Epidermal melanocyte (primary cell): ENCODE results near the gene APRT.
"Not testable (repeated sequence)": the region's sequence is repeated elsewhere in the genome, so short reads cannot be mapped to it uniquely, and the experiment has no call there.

Source experiments
- DNase-seq: peaks from one replicate; pipeline ENCODE4 v3.0.0; 2011; ENCODE audit warnings: low spot score; ENCODE audit not compliant: insufficient read length

APRT gene

DNA sequence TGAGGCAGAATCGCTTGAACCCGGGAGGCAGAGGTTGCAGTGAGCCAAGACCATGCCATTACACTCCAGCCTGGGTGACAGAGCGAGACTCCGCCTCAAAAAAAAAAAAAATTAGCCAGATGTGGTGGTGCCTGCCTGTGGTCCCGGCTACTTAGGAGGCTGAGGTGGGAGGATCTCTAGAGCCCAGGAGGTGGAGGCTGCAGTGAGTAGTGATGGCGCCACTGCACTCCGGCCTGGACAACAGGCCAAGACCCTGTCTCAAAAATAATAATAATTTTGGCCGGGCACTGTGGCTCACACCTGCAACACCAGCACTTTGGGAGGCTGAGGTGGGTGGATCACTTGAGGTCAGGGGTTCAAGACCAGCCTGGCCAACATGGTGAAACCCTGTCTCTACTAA lies 23.0 kb downstream of the APRT start:
- not testable (repeated sequence) for DNase-seq

DNA sequence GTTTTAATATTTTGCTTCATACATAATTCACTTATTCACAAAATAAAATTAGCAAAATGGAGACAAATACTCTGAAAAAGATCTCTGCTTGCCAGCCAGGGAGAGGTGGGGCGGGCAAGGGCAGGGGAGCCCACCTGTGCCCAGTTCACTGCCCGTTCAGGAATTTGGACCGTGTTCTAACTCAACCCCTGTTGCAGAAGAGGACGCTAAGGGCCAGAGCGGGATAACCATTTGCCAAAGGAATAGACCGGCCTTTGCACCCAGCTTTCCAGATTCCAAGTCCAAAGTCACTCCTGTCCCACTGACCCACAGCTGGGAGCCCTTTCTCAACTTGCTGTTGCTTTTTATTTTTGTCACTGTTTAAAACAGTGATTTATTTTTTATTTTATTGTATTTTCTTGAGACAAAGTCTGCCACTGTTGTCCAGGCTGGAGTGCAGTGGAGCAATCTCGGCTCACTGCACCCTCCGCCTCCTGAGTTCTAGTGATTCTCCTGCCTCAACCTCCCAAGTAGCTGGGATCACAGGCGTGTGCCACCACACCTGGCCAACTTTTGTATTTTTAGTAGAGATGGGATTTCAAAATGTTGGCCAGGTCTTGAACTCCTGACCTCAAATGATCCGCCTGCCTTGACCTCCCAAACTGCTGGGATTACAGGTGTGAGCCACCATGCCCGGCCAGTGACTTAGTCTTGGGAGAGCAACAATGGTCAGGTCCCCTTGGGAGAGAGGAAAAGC lies 24.0 kb downstream of the APRT start:
- no peak for DNase-seq

GRCh38 chr16:88785106-88785924 lies 26.4 kb downstream of the APRT start, which contains the start of gene PIEZO1:
PIEZO1 (minus strand) TSS chr16:88785220; CDS start chr16:88784964, 256 bp downstream.
- no peak for DNase-seq

- DNase-seq: no peak
These were observed 26.9 kb downstream of the APRT start for GRCh38 chr16:88784856-88785105.

DNA sequence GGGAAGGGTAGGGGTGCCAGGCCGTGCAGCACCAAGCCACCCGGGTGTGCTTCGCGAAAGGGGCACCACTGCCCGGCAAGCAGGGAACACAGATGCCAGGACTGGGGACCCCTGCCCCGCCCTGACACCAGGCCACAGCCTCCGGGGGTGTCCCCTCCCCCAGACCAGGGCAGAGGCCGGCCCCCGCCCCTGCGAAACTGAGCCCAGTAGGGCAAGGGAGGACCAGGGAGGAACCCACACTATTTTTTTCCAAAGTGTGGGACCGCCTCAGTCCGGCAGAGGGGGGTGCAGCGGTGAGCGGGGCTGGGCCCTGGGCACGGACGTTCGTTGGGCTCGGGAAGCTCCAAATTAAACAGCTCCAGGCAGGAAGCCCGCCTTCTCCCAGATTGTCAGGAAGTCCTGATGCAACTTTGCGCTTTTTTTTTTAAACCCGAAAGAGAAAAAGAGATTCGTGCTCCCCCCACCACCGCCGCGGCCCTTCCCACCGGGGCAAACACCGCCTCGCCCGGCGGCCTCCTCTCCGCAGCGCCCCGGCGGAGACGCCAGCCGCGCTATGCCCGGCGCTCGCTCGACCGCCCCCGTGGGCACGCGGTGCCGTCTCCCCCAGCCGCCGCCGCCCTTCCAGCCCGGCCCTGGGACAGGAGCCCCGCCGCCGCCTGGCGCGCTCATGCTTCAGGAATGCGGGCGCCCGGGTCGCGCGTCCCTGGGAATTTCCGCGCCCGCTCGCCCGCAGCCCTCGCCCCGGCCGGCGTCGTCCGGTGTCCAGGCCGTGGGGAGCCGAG lies 27.5 kb downstream of the APRT start:
- peak; percentile 74 for DNase-seq

- no peak for DNase-seq
These were observed 28.2 kb downstream of the APRT start for GRCh38 chr16:88783391-88784073.

DNA sequence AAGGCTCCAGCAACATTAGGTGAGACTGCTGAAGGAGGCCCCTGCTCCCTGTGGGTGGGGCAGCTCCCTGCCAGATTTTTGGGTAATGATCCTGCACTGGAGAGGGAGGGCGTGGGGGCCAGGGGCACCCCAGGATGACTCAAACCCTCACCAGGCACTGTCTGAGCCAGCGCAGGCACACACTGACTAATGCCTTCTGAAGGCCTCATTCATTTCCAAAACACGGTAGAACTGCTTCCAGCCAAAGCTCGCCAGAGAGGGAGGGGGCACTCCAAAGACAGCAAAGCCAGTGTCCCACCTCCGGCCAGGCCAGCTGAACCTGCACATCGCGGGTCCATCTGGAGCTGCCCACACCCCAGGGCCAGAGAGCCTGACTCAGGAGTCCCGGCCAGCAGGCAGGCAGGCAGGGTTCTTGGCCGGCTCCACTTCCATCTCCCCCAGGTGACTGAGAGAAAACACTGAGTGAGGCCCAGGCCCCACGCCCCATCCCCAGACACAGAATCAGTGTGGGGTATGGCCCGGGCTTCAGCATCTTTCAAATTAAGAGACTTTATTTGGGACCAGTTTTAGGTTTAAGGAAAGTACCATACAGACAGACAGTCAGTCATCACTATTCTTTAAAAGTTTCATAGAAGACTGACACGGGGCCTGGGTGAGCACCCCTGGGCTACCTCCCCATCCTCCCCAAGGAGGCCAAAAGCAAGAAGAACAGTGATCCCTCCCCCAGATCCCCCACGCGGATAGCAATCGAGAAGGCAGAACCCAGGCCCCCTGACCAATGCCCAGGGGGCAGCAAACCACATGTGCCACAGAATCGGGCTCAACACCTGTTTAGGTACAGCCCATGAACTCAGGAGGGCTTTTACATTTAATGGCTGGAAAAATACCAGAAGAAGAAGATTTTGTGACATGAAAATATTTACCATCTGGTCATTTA lies 29.0 kb downstream of the APRT start:
- no peak for DNase-seq

DNA sequence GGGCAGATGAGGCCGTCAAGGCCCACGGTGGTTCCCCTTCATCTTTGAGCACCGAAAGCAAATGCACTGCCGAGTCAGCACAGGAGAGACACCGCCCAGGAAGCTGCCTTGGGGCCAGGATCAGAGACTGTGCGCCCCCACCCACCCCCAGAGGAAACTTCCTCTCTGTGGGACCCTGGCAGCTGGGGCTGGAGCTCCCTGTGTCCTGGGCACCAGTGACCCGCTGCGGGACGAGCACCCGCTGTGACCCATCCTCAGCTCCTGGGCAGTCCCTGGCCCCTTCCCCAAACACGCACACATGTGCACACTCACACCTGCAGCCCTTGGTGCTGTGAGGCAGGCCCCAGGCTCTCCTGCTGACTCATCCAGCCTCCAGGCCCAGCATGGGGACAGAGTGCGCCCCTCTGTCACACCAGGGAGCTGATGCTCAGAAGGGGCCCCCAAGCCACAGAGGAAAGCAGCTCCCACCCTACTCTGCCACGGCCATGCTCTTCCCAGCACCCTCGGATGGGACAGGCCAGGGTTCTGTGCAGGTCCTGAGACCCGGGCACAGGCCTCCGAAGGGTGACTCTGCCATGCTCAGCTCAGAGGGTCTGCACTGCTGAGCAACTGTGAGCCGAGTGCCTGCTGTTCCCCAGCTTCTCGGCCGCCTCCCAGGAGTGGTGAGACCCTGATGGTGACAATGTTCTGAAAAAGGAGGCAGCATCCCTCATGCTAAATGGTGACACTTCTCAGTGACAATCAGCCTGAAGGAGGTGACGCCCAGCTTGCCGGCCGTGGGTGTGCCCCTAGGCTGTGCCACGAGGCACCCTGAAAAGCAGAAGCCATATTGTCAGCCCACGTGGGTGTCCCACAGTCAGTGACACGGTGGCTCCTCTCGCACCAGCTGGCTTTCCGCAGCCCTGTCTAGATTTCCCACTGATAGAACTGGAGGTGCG lies 30.3 kb downstream of the APRT start:
- DNase-seq: no peak

DNA sequence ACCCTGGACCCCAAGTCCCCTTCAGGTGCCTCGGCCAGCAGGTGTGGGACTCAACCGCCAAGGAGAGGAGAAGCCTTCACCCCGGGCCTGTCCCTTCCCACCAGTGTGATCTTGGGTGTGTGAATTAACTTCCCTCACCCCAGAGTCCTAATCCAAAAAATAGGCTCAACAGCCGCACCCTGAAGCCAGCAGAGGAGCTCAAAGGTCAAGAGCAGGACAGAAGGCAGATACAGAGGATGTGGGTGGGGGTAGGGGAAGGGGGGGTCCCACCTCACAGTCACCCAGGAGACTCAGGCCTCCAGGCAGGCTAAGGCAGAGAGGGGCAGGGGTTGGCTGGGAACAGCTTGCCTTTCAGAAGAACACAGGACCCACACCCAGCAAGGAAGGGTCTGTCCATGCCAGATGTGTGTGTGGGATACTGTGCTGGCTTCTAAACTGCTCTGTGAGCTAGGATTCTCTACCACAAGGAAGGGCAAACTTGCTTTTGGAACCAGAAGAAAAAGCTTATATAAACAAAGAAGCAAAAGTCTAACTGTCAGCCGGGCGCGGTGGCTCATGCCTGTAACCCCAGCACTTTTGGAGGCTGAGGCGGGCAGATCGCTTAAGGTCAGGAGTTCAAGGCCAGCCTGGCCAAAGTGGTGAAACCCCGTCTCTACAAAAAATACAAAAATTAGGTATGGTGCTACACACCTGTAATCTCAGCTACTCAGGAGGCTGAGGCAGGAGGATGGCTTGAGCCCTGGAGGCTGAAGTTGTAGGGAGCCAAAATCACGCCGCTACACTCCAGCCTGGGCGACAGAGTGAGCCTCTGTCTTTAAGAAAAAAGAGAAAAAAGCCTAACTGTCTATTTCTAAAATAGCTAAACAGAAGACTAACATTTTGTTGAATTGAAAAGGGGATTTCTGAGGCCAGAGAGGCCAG lies 31.3 kb downstream of the APRT start:
- no peak for DNase-seq

DNA sequence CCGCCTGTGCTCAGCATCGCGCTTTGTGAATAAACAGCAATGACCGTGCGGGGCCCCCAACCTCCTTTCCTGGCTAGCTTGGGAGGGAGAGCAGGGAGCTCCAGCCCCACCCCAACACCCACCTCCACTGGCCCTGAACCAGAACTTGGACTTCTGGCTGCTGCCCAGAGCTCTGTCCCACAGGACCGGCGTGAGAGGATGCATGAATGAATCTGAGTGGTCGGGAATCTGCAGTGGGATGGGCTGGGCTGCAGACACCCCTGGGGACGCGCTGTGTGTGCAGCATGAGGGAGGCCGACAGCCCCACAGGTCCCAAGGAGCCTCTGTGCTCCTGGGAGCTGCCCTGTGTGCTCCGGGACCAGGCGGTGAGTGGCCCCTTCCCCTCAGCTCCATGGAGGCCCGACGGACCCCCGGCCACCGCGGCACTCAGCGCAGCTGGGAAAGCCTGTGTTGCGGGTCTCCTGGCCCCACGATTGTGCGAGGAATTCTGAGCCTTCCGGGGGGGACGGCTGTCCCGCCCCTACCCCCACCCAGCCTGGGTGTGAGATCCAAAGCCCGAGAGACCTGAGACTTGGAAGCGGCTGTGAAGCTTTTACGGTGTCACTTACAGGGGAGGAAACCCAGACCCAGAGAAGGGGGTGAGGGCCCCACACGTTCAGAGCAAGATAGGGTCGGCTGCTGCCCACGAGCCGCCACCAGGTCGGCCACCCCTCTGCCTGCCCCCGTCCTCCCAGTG lies 32.2 kb downstream of the APRT start:
- no peak for DNase-seq

- no peak for DNase-seq
These were observed 33.1 kb downstream of the APRT start for GRCh38 chr16:88778541-88779065.

DNA sequence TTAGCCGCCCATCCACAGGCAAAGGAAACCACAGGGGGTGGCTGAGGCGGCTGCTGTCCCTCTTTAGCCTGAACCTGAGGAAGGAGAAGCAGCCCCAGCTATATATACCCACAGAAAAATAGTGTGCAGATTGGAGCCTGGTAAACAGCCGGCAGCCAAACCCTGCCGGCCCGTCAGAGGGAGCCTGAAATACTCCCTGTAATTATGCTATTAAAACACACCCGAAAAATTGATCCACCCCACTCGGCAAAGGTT lies 33.5 kb downstream of the APRT start:
- DNase-seq: no peak

DNA sequence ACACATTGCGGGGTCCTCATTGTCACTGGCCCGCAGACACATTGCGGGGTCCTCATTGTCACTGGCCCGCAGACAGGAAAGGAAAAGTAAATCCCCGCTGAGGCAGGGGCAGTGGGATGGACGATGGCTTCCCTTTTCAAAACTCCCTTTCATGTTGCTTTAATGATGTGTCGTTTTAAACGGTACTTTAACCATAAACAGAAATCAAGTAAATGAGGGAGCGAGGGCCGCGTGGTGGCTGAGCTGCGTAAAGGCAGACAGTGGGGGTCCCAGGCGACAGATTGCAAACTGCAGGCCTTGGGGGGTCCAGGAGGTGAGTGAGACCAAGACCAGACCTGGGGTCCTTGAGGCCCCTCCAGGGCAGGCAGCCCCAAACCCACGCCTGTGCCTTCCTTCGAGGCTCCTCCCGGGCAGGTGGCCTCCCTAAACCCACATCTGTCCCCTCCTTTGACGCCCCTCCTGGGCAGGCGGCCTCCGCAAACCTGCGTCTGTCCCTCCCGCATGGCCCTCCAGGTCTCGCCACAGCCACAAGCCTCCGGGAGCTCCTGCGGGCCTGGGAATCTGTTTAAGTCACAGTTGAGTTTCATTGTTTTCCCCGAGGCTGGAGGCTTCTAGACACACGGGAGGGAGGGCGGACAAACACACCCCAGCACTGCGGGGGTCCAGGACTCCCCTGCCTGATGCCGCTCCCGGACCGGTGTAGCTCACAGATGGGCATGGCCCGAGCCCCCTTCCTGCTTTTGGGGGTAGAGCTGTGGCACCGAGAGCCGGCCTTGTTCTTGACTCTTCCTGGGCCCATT lies 34.1 kb downstream of the APRT start:
- DNase-seq: no peak

GRCh38 chr16:88775825-88776224 lies 35.9 kb downstream of the APRT start:
- no peak for DNase-seq

DNA sequence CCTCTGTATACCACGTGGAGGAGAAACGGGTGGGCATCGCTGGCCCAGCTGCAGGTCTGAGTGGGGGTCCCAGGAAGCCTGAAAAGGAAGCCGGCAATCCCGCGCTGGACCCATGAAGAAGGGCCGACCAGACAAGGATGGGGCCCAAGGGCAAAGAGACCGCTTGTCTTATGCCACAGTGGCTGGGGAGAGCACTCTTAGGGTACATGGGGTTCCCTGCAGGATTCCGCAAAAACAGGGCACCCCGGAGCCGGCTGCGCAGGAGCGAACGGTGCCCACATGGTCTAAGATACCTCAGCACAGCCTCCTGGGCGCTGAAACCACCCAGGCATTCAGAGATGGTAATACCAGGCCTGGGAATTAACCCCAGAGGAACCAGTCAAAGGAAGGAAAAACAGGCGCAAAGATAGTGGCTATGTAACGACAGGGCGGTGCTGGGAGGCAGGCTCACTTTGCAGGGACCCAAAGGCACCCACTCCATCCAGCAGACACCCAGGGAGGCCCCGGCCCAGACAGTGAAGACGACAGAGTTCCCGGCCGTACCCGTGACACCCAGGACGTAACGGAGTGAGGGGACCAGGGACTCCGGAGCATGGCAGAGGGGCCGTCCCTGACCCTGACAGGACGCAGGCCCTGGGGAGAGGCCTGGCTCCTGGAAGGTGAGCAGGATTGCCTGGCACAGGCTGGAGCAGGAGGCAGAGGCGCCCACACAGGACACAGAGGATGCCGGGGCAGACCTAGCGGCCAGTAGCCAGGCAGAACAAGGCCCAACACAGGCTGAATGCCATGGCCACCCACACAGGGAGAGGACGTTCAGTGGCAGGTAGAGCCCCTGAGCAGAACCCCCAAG lies 37.0 kb downstream of the APRT start:
- no peak for DNase-seq

- no peak for DNase-seq
These were observed 37.9 kb downstream of the APRT start for GRCh38 chr16:88773812-88774291.
